Erythroblast (primary cell): ENCODE measurements around the gene CYB561.

ENCODE experiments used
- GATA1 ChIP-seq: IDR thresholded peaks from 2 replicates; pipeline ENCODE4 v1.6.1; 2011; ENCODE audit warnings: low read depth, mild to moderate bottlenecking, control low read depth, low read length, moderate library complexity
- POLR2A ChIP-seq: IDR thresholded peaks from 2 replicates; pipeline ENCODE4 v1.6.1; 2011; ENCODE audit warnings: mild to moderate bottlenecking, low read length

GRCh38 chr17:63419949-63420867, 25.9 kb downstream of the CYB561 start:
- peak; percentile 48 for TF ChIP-seq POLR2A
- no peak for TF ChIP-seq GATA1
